Activated CD4-positive, alpha-beta T cell treated with anti-CD3 and anti-CD28 coated beads, Interleukin-2, amount 50 U/mL, for 24 hours (primary cell): Measurements from ENCODE around the gene ERC1.
"Not testable (repeated sequence)": the region's sequence is repeated elsewhere in the genome, so short reads cannot be mapped to it uniquely, and the experiment has no call there.

Experiments
- DNase-seq, 2 donors: peaks; one replicate each; pipeline ENCODE4 v3.0.0-alpha.2; 2020; ENCODE audit warnings: low read depth in 1 of 2, low spot score in 1 of 2

Gene ERC1

DNA sequence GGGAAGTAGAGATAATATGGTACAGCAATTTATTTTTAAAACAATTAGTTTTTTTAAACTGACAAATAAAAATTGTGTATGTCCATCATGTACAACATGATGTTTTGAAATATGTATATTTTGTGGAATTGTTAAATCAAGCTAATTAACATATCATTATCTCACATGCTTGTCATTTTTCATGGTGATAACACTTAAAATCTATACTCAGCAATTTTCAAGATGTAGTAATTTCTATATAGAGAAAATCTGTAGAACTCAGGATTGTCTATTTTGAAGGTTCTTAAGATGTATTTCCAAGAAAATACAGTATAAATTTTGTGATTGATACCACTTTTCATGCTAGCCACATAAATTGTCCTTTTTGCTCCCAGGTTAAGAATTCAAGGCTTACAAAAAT lies 356.3 kb downstream of the ERC1 start:
- no peak for DNase-seq

DNA sequence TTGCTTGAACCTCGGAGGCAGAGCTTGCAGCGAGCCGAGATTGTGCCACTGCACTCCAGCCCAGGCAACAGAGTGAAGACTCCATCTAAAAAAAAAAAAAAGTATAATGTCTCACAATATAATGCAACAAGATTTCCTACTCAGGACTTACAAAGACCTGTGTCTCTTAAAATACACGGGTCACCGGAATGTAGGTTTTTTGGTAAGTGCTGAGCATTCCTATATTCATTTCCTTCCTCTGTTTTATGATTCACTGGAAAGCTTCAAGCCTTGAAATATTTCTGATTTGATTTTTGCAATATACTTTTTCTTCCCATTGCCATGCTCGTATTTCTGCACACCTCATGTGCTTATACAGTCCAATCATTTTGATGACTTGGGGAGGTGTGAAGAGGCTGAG lies 357.6 kb downstream of the ERC1 start:
- DNase-seq: no peak

GRCh38 chr12:1350055-1350933 lies 359.3 kb downstream of the ERC1 start:
- no peak for DNase-seq

DNA sequence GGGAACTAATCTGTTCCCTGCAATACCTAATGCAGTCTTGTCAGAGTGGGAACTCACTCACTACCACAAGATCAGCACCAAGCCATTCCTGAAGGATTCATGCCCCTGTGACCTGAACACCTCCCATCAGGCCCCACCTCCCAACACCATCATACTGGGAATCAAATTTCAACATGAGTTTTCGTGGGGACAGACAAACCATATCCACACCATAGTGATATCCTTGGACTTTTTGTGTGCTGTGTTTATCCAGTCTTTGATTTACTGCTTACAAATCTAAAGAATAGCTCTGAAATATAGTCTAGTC lies 359.9 kb downstream of the ERC1 start:
- no peak for DNase-seq

DNA sequence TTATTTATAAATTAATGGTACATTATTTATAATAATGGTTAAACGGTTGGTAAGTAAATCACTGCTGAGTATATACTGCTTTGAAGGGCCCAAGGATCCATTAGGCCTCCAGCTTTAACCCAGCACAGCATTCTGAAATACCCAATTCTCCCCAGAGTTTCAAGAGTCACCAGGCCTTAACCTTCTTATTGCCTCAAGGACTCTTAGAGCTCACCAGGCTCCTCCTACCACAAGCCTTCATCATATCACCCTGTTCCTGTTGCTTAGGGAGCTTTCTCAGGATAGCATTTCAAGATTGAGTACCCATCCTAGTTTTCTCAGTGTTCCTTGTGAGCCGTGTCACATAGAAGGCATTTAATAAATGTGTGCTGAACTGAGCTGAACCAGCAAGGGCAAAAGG lies 360.9 kb downstream of the ERC1 start:
- no peak for DNase-seq

- no peak for DNase-seq
Measured at GRCh38 chr12:1353451-1353850, 362.4 kb downstream of the ERC1 start.

DNA sequence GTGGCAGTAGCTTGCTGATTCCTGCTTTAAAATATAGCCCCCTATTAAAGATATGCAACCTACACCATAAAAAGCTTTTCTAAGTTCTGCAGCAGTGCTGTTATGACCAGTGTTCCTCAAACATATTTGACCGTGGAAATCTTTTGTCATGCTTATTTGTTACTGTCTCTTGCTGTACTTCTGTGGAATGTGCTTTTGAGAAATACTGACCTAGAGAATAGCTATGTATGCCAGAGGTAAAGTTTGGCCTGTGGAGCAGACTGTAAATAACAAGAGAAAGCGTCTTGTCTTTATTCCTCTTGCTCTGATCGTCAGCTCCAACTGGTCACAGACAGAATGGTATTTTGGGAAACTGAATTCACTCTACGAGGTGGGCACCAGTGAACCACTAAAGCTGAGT lies 364.4 kb downstream of the ERC1 start:
- no peak for DNase-seq

GRCh38 chr12:1355871-1356270 lies 364.8 kb downstream of the ERC1 start:
- DNase-seq: not testable (repeated sequence)

DNA sequence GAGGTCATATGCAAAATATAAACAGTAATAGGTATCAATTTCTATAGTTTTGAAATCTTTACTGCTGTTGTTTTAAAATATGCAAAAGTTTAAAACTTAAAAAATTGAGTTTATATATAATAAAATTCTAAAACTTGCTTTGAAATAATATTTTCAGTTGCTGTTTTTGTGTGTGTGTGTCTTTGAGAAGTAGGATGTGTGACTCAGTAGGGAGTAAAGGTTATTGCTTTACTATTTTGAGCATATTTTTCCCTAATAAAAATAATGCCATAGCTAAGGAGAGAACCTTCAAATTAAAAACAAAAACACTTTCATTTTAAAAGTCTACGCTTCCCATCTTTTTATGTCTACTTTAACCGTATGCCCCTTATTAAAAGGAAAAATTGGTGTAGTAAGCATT lies 365.3 kb downstream of the ERC1 start:
- DNase-seq: no peak

- DNase-seq: no peak
Measured at GRCh38 chr12:1357171-1357570, 366.1 kb downstream of the ERC1 start.

DNA sequence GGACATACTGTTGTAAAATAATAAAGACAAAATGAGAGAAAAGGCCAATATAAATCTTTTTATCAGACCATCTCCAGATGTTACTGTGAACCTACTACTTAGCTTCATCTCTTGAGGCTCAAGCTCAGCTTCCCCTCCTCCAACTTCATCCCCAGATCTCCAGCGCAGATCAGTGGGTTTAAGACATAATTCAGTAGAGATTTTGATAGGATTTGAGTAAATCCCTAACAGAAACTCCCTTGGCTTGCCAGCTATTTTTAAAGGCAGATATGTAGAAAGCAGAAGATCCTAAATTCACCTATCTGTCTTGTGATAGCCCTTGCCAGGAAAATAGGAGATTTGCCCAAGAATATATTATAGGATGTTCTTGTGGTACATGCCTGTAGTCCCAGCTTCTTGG lies 366.7 kb downstream of the ERC1 start:
- DNase-seq: no peak

DNA sequence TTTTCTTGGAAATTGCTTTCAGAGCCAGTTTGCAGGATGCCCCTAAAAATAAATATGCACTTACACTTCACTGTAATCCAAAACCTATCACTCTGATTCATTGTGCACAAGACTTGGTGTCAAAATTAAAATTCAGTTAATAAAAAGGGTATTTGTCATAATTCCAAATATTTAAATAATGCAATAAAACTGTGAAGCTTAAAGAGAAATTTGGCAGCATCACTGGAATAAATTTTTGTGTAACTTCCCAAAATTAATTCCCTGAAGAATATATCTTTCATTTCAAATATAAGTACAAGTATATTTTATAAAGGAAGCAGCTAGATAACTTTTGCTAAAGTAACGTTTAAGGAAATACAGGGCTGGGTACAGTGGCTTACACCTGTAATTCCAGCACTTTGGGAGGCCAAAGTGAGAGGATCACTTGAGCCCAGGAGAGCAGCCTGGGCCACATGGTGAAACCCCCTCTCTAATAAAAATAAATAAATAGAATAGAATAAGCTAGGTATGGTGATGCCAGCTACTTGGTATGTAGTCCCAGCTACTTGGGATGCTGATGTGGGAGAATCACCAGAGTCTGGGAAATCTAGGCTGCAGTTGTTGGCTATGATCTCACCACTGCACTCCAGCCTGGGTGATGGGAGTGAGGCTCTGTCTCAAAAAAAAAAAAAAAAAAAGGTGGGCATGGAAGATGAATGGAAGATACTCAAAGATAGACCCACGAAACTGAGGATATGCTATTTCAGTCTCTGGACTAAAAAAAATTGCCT lies 369.6 kb downstream of the ERC1 start:
- no peak for DNase-seq

GRCh38 chr12:1362143-1362662 lies 371.2 kb downstream of the ERC1 start:
- DNase-seq: no peak

DNA sequence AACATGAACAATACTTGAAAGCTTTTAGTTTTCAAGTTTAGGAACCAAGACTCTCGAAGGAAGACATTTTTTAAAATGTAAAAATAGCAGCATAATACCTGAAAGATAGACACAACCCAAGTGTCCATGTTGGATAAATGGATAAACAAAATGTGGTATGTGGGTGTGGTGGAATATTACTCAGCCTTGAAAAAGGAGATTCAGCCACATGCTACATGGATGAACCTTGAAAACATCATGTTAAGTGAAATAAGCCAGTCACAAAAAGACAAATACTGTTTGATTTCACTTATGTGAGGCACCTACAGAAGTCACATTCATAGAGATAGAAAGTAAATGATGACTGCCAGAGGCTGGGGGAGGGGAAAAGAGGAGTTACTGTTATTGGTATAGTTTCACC lies 374.7 kb downstream of the ERC1 start:
- no peak for DNase-seq

DNA sequence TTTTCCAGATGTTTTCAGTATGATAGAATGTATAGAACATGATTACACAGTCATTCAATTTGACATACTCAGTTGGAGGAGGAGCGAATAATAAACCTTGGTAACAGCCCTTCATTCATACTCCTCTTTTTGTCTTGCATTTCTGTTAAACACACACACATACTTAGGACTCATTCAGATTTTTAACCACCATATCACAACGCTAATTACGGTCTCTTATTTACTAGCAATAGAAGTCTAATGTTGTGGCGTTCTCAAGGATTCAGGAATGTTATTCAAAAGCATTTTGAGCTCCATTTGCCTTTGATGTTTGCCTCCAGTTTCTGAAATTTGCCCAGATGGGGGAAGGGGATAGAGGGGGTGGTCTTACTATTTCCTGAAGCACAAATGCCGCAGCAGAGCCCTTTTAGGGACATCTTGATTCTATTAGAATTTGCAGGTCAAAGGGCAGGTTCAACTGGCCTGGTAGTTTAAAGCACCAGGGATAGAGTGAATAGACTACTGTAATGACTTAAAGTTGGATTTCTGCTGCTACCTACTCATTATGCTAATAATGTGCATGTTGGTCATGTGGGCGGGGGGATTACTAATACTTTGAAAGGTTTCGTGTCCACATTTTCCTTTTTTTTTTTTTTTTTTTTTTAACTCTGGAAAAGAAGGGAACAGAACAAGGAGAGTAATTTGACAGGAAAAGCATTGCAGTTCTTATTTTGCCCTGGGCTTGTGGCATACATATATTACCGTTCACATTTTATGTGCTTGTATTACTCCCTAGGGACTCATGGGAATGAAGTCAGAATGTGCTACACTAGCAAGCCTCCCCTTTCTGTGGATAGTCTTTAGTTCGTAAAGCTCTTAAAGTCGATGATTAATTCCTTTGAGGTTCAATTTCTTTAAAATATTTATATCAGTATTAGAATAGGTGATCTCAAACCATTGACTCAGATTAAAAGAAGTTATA lies 376.6 kb downstream of the ERC1 start:
- DNase-seq: no peak

DNA sequence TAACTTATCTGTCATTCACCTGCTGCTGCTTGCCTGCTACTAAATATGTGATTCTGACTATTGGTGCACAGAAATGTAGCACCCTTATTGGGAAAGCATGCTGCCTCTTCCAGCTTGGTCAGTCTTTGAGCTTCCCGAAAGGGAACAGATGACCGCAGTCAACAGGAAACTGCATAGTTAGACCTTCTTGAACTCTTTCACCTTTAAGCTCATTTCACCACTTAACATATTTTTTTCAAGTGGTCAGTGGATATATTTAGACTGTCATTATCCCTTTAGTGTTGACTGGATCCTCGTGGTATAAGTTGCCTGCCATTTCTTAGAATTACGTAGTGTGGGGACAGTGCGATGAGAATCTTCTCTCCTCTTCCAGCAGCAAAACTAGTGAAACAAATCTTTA lies 378.4 kb downstream of the ERC1 start:
- no peak for DNase-seq

DNA sequence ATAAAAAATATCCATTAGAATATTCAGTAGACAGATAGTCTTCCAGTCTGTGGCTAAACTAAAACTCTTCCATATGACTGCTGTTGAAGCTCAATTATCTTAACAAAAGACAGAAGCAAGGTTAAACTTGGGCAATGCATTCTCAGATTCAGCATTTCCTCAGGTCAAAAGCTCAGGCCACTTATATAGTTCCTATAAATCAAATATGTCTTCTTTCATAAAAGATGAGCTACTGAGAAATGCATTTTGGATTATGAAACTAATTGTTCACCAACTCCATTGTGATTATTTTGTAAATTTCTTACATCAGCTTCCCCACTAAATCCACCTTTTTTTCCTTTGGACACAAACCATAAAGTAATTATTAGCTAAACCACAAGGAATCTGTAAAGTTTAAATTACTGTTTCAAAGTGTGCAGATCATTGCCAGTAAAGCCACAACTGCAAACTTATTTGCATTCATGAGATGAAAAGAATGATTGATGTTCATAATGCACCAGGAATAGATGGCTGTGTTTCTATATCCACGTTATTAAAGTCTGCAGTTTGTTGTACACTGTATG lies 379.0 kb downstream of the ERC1 start:
- DNase-seq: no peak

GRCh38 chr12:1373901-1374735 lies 383.1 kb downstream of the ERC1 start:
- DNase-seq: no peak

DNA sequence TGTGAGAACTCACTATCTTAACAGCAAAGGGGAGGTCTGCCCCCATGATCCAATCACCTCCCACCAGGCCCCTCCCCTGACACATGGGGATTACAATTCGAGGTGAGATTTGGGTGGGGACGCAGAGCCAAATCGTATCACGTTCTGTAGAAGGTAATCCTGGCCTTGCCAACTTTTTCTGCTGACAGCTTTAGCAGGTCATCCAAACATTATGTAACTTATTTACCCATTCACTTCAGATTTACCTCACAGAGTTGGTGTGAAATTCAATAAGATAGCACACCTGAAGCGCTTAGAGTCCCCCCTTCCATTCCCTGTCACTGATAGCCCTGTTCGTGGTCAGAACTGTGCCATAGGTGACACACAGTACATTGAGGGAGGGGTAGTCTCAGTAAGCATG lies 384.3 kb downstream of the ERC1 start:
- no peak for DNase-seq

GRCh38 chr12:1377117-1377516 lies 386.1 kb downstream of the ERC1 start:
- no peak for DNase-seq
